Kidney (tissue), 14 donors: Measurements from ENCODE around the gene IFI6. TPM values are rescaled to one million over a fixed set of nuclear protein-coding genes. Genes with fewer than 3 reads are reported as not detected.
A peak's percentile ranks its signal among the peaks of the same experiment; 100 is the strongest.
"Not testable (repeated sequence)": the region's sequence is repeated elsewhere in the genome, so short reads cannot be mapped to it uniquely, and the experiment has no call there.

Experiments used
- DNase-seq, 5 donors: peaks; one replicate each; pipeline ENCODE4 v3.0.0-alpha.2; 2013 to 2020
- FAIRE-seq: peaks from 2 replicates; lab custom pipeline; 2012; peaks lifted over from hg19 to GRCh38; lab: Jason Lieb, UNC
- H3K27ac ChIP-seq, 2 donors: one replicate each; pipeline ENCODE4 v1.7.0; 2013; ENCODE audit warnings: low read depth in 2 of 2, low read length in 2 of 2, inconsistent platforms in 1 of 2
- H3K27me3 ChIP-seq: one replicate; pipeline ENCODE4 v1.7.1; 2013; ENCODE audit warnings: low read length, inconsistent platforms; ENCODE audit not compliant: control insufficient read depth, insufficient read depth
- H3K36me3 ChIP-seq, 3 donors: one replicate each; pipeline versions ENCODE4 v1.7.0 to v1.7.1; 2013; ENCODE audit warnings: low read length in 3 of 3, control low read depth in 1 of 3, inconsistent platforms in 1 of 3; ENCODE audit not compliant: insufficient read depth in 3 of 3, control insufficient read depth in 2 of 3
- H3K4me1 ChIP-seq, 3 donors: one replicate each; pipeline versions ENCODE4 v1.7.0 to v1.7.1; 2013; ENCODE audit warnings: low read length in 3 of 3, inconsistent platforms in 1 of 3, low read depth in 1 of 3; ENCODE audit not compliant: control insufficient read depth in 2 of 3, insufficient read depth in 2 of 3
- H3K4me3 ChIP-seq, 3 donors: one replicate each; pipeline versions ENCODE4 v1.7.0 to v1.8.1; 2013; ENCODE audit warnings: low read length in 3 of 3, control low read depth in 1 of 3, inconsistent platforms in 1 of 3
- H3K9ac ChIP-seq, 3 donors: one replicate each; pipeline versions ENCODE4 v1.7.0 to v1.7.1; 2013; ENCODE audit warnings: low read length in 3 of 3, control low read depth in 1 of 3, inconsistent platforms in 1 of 3
- H3K9me3 ChIP-seq, 3 donors: one replicate each; pipeline versions ENCODE4 v1.7.0 to v1.7.1; 2013; ENCODE audit warnings: low read length in 3 of 3, control low read depth in 1 of 3, inconsistent platforms in 1 of 3; ENCODE audit not compliant: control insufficient read depth in 2 of 3, insufficient read depth in 1 of 3
- intact Hi-C: fragments of 100-400 bp; cut with DNase I; formaldehyde crosslinking; loops from one replicate; pipeline ENCODE4 v1.11.1; 2022
- polyA plus RNA-seq: library from polyadenylated mRNA; stranded (reverse); fragments of 350-450 nt; fragmentation: Illumina TruSeq; extraction: RNeasy Lipid Tissue Mini Kit (QIAGEN cat#74804); gene quantifications from one replicate; pipeline ENCODE4 v1.2.3, GENCODE V29; 2014; ENCODE audit warnings: low read depth, low replicate concordance; ENCODE audit not compliant: insufficient read depth
- total RNA-seq: library from RNA; stranded (reverse); fragmentation: NEBNext Ultra II Directional; extraction: Animal tissue kit (Norgen Biotek cat#: 25700); gene quantifications from one replicate; pipeline ENCODE4 v1.2.1, GENCODE V29; 2021
- TF ChIP-seq, protein P1 (sequence below): IDR thresholded peaks from 3 replicates; pipeline ENCODE4 v1.5.1; 2012; ENCODE audit warnings: mild to moderate bottlenecking, moderate library complexity, borderline replicate concordance; ENCODE audit not compliant: insufficient read depth; ENCODE audit errors: extremely low read depth
- donor health status: control.
- donor health status: control.
- donor health status: control.
- donor health status: control.
- donor health status: control.
- donor health status: DM: yes; HTN: yes; CAD: no.
- donor health status: Normal renal cell carcinoma (clear cell type).

Gene IFI6
- total and polyA plus RNA-seq, 2 donors from 2014 or later = 69.5 to 148 TPM

DNA sequence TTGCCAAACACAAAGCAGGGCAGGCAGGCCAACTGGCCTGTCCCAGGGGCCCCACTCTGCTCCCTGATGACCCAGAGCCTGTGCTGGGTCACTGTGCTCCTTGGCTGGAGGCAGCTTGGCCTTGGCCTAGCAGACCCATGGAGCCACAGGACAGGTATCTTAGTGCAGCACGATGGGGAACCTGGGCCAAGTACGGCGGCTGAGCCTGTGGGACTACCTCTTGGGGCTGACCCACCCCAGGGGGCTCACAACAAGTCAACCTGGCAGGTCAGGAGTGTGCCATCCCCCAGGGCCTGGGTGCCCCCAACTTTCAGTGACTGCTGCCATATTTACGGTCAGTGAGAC lies 26.9 kb downstream of the IFI6 start:
- intact Hi-C loops = no loop called here
- no peak for FAIRE-seq
- TF ChIP-seq, protein P1, sequence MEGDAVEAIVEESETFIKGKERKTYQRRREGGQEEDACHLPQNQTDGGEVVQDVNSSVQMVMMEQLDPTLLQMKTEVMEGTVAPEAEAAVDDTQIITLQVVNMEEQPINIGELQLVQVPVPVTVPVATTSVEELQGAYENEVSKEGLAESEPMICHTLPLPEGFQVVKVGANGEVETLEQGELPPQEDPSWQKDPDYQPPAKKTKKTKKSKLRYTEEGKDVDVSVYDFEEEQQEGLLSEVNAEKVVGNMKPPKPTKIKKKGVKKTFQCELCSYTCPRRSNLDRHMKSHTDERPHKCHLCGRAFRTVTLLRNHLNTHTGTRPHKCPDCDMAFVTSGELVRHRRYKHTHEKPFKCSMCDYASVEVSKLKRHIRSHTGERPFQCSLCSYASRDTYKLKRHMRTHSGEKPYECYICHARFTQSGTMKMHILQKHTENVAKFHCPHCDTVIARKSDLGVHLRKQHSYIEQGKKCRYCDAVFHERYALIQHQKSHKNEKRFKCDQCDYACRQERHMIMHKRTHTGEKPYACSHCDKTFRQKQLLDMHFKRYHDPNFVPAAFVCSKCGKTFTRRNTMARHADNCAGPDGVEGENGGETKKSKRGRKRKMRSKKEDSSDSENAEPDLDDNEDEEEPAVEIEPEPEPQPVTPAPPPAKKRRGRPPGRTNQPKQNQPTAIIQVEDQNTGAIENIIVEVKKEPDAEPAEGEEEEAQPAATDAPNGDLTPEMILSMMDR = no peak
- Histone ChIP-seq H3K4me1 (peaks cover 0 to 6% (median 0%) of the 10 kb centered on the region in 3 donors), H3K9ac (no peak overlapping the region), H3K36me3 (no peaks in the 10 kb centered on the region), H3K27ac (no peak overlapping the region), H3K9me3 (no peaks in the 10 kb centered on the region), H3K27me3 (no peaks in the 10 kb centered on the region), H3K4me3 (no peak overlapping the region)
- DNase-seq = no peak

DNA sequence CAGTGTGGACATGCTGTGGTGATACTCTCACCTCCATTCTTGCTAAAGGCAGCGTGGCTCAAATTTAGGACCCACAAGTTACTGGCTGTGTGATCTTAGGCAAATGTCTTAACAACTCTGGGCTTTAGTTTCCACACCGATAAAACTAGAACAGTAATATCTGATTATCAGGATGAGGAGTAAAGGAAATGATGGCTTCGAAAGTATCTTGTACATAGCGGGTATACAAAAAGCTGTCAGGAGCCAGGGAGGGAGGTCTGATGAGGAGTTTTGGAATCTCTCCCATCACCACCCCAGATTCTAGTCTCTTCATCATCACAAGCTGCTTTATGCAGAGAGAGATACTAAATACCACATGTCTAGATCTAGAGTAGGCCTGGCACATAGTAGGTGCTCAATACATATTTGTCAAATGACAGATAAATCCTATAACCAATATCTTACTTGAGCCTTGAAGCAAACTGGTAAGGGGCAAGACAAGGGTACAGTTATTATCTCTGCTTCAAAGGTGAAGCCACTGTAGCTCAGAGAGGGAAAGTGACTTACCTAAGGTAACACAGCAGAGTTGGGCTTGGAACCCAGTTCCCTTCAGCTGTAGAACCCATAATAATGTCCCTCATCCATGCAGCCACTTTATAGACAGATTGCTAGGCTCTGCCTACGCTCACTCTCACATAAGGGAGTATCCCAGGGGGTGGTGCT lies 27.5 kb downstream of the IFI6 start:
- no peaks in the 10 kb centered on the region for H3K36me3 ChIP-seq
- H3K9ac ChIP-seq = no peak overlapping the region
- TF ChIP-seq, protein P1 = no peak
- no peak for DNase-seq
- intact Hi-C loops = no loop called here
- no peak for FAIRE-seq
- H3K4me1 ChIP-seq = peaks cover 0 to 6% (median 0%) of the 10 kb centered on the region in 3 donors
- no peaks in the 10 kb centered on the region for H3K27me3 ChIP-seq
- no peak overlapping the region for H3K27ac ChIP-seq
- no peak overlapping the region for H3K4me3 ChIP-seq
- H3K9me3 ChIP-seq = no peaks in the 10 kb centered on the region

GRCh38 chr1:27643600-27644368 lies 28.2 kb downstream of the IFI6 start:
- H3K4me3 ChIP-seq = no peak overlapping the region
- no peak overlapping the region for H3K9ac ChIP-seq
- peaks cover 0 to 6% (median 0%) of the 10 kb centered on the region in 3 donors for H3K4me1 ChIP-seq
- H3K9me3 ChIP-seq = no peaks in the 10 kb centered on the region
- peak in 2 of 5 donors; percentile 49 to 58 for DNase-seq
- intact Hi-C loops = no loop called here
- no peak for FAIRE-seq
- TF ChIP-seq, protein P1 = peak; percentile 76
- no peak overlapping the region for H3K27ac ChIP-seq
- H3K27me3 ChIP-seq = no peaks in the 10 kb centered on the region
- no peaks in the 10 kb centered on the region for H3K36me3 ChIP-seq

DNA sequence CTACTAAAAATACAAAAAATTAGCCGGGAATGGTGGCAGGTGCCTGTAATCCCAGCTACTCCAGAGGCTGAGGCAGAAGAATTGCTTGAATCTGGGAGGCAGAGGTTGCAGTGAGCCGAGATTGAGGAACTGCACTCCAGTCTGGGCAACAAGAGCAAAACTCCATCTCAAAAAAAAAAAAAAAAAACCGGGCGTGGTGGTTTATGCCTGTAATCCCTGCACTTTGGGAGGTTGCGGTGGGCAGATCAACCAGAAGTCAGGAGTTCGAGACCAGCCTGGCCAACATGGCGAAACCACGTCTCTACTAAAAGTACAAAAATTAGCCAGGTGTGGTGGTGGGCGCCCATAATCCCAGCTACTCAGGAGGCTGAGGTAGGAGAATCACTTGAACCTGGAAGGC lies 31.5 kb downstream of the IFI6 start:
- DNase-seq, intact Hi-C loops, H3K27ac ChIP-seq, FAIRE-seq, H3K36me3 ChIP-seq, H3K4me1 ChIP-seq, H3K9me3 ChIP-seq, H3K9ac ChIP-seq, H3K27me3 ChIP-seq, H3K4me3 ChIP-seq: not testable (repeated sequence)
